Caki2 (cell line): Measurements from ENCODE around the gene TJP1. TPM values are rescaled to one million over a fixed set of nuclear protein-coding genes. Genes with fewer than 3 reads are reported as not detected.
"Not testable (repeated sequence)": the region's sequence is repeated elsewhere in the genome, so short reads cannot be mapped to it uniquely, and the experiment has no call there.

Experiments used
- DNase-seq: peaks from one replicate; pipeline ENCODE4 v3.0.0-alpha.2; 2015; ENCODE audit warnings: low read depth
- in situ Hi-C: cut with HindIII; loops from 2 replicates; pipeline ENCODE4 v1.10.0; 2016; ENCODE audit warnings: low sequenced_read_pairs, low pct_unique_long_range_greater_than_20kb, mixed read lengths
- total RNA-seq: library from RNA; depleted of rRNA; stranded (reverse); fragments of >200 nt; shearing (Covaris generic); gene quantifications from 2 replicates; pipeline ENCODE4 v1.2.3, GENCODE V29; 2014; ENCODE audit warnings: low replicate concordance

Gene TJP1
- total RNA-seq, 1 experiment from 2014 or later, result 39.3 TPM

DNA sequence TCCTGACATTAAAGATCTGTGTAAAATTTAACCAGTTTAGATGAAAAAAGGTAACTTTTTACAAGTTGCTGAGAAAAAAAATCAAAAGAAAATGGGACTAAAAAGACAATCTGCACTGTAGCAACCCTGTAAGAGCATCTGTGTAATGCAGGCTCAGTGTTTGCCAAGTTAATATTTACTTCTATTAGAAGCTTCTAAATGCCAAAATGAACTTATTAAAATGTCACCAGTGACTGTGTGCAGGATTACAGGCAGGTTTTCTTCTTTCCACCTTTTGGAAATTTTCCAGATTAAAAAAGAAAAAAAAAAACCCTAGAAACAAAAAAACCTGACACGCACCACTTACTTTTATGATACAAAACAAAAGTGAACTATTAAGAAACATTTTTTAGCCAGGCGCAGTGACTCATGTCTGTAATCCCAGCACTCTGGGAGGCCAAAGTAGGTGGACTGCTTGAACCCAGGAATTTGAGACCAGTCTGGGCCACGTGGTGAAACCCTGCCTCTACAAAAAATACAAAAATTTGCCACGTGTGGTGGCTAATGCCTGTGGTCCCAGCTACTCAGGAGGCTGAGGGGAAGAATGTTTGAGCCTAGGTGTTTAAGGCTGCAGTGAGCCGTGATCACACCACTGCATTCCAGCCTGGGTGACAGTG is 87.2 kb downstream of the TJP1 start:
- in situ Hi-C loops, result no loop called here
- peak; percentile 98 for DNase-seq

DNA sequence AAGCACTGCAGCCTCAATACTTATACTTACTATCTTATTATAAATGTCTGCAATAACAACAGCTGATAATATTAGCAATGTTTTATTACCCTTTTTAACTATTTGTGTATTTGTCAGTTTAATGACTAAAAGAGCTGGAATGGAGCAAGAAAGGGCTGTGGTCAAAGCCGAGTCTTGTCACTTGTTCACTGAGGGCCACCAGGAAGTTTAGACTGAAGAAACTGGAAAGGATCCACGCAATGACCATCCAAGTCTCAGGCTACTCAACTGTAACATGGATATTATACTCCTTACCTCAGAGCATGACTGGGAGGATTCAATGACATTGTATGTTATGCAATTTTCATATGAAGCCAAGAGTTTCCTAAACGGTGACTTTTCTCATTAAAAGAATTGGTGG is 90.4 kb downstream of the TJP1 start:
- in situ Hi-C loops, result no loop called here
- peak; percentile 62 for DNase-seq

DNA sequence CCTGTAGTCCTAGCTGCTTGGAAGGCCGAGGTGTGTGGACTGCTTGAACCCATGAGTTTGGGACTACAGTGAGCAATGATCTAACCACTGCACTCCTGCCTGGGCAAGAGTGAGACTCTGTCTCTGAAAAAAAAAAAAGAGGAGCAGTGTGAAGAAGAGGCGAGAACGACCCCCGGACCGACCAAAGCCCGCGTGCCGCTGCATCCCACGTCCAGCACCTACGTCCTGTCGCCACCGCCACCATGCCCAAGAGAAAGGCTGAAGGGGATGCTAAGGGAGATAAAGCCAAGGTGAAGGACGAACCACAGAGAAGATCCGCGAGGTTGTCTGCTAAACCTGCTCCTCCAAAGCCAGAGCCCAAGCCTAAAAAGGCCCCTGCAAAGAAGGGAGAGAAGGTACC is 91.8 kb downstream of the TJP1 start:
- in situ Hi-C loops, DNase-seq: not testable (repeated sequence)

DNA sequence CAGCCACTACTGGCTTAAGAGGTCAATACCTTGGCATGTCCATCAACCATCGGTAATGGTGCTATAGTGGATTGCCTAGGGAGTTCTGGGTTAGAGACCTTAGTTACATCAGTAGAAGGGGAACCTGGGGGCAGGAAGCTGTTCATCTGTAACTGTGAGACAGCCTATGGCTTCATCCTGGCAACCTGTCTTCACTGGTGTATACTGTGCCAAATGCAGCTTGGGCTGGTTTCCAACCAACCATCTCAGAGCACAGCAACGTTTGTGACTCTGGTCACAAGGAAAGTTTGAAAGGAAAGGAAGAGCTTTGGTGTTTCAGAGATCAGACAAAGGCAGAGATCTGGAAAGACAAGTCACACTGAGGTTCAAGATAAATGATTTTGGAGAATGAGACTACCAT is 93.8 kb downstream of the TJP1 start:
- no peak for DNase-seq
- in situ Hi-C loops, result no loop called here

DNA sequence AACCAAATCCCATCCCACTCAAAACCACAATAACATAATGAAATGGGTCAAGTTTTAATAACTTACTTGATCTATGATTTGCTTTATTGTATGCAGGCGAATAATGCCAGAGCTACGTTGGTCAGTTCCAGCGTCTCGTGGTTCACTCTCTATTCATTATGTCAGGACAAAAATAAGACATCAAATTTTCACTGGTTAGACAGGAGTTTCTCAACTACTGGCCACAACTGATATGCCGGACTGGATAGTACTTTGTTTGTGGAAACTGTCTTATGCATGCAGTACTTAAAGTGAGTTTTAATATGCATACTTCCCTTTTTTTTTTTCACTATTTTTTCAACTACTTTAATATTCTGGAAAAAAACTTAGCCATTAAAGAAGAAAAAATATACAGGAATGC is 94.4 kb downstream of the TJP1 start:
- in situ Hi-C loops, result no loop called here

DNA sequence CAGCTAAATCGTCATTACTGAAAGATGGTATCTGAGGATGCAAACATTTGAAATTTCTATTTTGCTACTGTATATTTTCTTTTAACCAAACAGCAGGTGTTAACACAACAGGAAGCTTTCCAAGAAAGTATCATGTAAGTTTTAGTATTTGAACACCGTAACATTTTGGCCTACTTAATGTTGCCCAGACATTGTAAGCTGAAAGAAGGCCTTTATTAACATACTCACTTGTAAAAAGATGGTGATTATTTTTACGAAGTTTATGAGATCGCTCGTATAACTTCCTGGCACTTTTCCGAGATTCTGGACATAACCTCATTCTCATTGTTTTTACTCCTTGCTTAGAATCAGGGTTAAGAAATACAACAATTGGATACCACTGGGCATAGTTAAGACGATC is 95.7 kb downstream of the TJP1 start:
- in situ Hi-C loops, result no loop called here
- no peak for DNase-seq

More for the DNA sequence above, 94.4 kb downstream of the TJP1 start:
- no peak for DNase-seq

DNA sequence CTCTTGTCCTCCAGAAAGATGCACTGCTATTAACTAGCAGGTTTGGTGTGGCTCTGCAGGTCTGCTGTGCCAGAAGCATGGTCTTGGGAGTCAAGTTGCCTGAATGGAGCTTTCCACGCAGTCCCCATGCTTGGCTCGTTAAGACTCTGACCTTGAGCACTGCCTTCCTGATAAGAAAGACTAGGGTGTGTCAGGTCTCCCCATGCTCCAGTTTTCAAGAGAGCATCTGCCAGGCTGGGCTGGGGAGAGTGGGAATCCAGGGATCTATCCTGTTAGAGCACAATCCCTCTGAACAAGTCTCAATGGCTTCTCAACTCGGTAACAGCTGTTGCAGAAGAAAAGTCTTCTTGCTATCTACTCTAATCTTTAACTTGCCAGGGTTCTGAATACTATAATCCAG is 98.2 kb downstream of the TJP1 start:
- in situ Hi-C loops, result no loop called here
- DNase-seq, result no peak

DNA sequence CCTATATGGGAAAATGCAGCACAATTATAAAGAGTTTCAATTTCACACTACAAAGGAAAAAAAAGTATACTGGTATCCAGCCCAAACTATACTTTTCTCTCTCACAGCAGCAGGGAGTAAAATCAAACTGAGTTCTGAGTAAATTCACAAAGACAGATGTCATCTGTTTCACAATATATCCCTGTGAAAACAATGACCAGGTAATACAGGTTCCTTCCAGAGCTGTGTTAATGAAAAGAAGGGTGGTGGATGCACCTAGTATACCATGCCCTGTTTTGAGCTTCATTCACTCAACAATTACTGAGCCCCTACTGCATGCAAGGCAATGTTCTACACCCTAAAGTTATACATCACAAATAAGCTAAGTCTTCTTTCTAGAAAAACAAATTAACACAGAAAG is 108.5 kb downstream of the TJP1 start:
- in situ Hi-C loops, result no loop called here
- DNase-seq, result no peak

DNA sequence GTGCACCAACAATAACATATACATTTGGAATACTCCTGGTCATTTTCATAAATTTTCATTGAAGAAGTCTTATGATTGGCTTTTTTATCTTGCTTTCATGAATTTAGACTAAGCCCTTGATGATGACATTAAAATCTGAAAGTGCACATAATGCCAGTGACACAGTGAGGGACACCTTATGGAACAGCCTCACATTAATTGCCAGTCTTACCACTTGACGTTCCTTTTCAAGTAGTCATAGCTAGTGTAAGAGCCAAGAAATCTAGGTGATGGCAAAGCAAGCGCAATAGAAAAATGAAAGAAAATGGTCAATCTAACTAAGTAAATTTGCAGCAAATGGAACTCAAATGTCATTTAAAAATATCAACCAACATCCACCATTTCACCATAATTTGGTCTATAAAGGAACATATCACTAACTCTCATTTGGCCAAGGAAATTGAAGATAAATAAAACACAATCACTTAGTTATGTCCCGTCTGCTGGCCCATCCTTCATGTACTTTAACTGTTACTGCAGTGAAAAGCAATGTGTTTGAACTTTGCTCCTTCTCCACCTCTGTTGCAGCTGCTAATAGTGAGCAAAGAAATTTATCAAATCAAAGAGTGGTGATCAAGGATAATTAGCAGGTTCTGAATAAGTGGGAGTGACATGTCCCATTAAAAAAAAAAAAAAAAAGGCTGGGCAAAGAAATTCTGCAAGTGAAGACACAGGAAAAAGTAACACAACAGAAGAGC is 110.0 kb downstream of the TJP1 start:
- no peak for DNase-seq
- in situ Hi-C loops, result no loop called here

DNA sequence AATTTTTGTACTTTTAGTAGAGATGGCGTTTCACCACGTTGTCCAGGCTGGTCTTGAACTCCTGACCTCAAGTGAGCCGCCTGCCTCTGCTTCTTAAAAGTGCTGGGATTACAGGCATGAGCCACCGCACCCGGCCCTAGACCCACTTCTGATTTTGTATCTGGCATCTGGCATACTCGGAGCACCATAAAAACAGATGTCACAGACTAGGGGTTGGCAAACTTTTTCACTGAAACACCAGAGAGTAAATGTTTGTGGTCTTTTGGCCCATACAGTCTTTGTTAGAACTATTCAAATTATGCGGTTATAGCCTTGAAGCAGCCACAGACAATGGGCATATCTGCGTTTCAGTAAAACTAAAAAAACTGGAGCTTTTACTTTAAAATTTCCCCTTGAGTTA is 110.7 kb downstream of the TJP1 start:
- in situ Hi-C loops, result no loop called here
- DNase-seq, result no peak

DNA sequence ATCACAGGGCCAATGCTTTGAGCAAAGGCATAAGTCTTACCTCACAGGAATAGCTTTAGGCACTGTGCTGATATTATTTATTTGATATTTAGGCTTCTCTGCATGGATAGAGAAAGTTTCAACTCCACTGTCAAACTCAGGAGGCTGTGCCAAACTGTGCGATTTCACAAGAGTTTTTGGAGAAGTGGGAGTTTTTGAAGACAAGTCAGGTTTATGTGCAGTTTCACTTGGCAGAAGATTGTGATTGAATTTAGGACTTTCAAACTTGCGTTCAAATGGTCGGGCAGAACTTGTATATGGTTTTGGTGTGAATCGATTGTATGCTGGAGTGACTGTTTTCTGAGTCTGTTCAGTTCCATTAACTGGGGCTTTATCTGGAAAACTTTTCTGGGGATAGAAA is 113.7 kb downstream of the TJP1 start:
- no peak for DNase-seq
- in situ Hi-C loops, result no loop called here

DNA sequence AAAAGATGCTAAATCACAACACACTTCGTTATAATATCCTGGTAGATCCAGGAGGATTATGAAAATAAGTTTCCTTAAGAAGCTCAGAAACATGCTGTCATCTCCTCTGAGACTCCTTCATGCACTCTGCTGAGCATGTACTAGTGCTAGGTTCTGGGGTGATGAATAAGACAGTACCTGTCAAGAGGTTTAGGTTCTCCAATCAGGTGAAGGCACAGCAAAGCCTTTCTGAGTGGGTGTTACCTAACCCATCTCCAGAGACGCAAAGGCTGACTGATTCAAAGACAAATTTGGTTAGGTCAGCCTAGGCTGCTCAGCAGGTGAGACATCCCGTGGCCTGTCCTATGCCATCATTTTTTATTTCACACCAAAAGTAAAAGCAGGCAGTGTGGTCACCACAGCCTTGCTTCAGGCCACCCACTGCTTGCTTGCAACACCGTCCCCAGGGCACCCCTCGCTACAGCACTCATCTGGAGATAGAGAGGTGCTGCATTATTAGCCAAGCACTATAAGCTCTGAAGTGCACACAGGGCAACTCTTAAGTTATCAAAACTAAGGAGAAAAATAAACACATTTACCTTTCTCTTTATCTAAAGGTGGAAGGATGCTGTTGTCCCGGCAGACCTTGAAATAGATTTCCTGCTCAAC is 117.2 kb downstream of the TJP1 start:
- in situ Hi-C loops, result no loop called here
- no peak for DNase-seq

DNA sequence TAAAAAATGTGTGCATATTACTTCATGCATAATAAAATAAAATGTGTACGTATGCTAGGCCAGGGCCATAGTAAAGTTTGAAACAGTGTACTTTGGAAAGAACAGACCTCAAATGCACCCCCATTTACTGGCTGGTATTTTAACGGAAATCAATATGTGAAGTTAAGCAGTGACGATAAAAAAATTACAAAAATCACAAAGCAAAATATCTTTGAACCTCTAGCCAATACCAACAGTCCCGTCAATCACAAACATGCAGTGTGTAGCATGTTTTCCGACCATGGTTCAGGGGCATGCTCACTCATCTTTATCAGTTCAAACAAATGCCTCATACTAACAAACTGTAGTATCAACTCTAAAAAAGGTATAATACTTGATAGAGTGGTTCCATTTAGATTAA is 121.1 kb downstream of the TJP1 start:
- no peak for DNase-seq
- in situ Hi-C loops, result no loop called here

DNA sequence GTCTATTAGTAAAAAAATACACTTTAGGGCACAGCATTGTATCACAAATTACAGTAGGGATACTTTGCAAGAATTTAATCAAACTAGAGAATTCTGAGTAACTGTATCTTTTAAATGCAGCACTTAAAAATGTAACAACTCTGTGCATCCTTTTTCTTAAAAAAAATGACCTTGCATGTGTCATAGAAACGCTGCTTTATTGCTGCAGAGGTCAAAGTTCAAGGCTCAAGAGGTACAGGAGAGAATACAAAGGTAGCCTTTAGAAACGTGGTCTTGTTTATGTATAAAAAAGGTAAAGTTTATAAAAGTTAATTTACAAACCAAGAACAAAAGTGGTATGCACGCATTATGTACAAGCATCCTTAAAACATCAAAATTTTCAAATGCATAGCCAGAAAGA is 122.0 kb downstream of the TJP1 start:
- in situ Hi-C loops, result no loop called here
- no peak for DNase-seq

DNA sequence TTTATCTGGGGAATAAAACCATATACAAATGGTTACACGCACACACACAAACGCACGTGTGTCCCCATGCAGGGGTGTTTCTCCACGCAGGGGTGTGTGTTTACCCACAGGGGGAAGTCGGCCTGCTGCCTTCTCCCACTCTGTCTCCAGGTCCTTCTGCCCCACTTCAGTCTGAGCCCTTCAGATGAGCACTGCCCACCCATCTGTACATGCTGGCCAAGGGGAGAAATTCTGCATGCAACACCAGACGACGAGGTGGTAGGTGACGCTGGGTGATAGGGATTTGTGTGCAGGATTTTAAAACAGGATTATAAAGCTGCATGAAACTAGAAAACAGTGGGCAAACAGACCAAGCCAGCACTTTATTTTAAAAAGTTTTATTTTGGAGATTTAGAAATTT is 122.5 kb downstream of the TJP1 start:
- in situ Hi-C loops, result no loop called here
- DNase-seq, result no peak

DNA sequence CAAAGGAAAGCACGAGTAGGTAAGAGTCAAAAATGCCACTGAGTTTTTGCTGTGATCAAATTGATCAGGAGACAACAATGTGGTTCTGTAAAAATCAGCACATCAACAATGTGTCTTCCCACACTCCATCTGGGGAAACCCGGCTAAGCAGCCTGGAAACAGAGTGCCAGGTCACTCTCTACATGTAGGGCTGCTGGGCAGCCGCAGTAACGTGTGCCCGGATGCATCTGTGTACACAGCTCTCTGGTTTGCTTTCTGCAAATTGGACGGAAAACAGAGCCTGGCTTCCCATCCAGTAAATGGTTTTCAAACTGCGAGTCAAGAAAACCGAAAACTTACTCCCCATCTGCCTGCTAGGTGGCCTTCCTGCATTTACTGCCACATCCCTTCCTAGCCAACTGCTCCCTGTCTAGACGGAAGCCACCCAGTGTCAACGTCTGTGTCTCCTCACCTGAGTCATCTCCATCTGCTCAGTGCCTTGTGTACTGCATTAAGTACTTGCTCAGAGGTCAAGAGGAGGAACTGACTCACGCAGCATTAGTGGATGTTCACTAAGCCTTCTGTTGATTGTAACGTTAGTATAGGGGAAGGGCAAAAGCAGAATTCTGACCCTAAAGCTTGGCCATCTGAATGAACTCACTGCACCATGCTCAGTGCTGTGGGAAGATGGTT is 124.1 kb downstream of the TJP1 start:
- in situ Hi-C loops, result no loop called here

DNA sequence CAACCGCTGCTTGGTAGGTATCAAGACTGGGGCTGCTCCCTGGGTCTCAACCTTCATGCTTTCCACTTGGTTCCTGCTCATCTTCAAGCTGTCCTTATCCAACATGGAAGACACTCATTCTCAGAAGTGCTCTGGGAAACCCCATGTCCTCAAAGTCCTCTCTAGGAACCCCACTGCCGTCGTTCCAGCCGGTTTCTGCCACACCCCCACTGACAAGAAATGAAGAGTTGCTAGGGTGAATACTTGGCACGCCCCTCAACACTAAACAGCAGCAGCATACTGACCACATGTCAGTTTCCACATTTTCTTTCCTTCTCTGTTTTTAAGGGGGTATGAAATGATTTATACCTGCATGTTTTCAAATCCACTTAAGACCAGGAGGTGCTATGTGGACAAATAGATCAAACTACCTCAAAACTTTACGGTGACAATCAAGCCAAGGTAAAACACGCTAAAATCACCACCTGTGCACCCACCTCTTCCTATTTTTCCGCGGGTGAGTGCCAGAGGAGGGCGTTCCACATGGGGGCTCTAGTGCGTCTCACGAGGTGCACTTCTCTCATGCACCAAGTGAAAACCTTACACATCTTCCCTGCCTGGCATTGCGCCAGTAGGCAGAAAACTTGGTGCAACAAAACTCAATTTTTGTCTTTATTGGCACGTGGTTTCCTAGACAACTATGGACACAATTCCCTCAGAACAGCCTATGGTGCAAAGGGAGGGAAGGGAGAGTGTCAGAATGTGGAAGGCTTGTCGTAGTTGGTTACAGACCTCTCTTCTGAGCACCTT is 125.1 kb downstream of the TJP1 start:
- in situ Hi-C loops, result no loop called here
- no peak for DNase-seq

More for the DNA sequence above, 124.1 kb downstream of the TJP1 start:
- peak; percentile 82 for DNase-seq

DNA sequence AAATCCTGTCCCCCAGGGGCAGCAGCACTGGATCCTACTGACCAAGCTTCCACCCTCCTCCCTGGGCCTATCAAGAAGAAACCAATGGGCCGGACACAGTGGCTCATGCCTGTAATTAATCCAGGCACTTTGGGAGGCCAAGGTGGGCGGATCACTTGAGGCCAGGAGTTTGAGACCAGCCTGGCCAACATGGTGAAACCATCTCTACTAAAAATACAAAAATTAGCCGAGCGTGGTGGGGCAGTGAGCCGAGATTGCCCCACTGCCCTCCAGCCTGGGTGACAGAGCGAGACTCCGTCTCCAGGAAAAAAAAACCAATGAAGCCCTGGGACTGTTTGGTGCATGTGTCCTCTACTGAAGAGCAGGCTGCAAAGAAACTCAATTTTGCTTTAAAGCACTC is 125.8 kb downstream of the TJP1 start:
- in situ Hi-C loops, DNase-seq: not testable (repeated sequence)
